ENCODE data around the gene LRRC49.
A peak's percentile ranks its signal among the peaks of the same experiment; 100 is the strongest.

Gene LRRC49

DNA sequence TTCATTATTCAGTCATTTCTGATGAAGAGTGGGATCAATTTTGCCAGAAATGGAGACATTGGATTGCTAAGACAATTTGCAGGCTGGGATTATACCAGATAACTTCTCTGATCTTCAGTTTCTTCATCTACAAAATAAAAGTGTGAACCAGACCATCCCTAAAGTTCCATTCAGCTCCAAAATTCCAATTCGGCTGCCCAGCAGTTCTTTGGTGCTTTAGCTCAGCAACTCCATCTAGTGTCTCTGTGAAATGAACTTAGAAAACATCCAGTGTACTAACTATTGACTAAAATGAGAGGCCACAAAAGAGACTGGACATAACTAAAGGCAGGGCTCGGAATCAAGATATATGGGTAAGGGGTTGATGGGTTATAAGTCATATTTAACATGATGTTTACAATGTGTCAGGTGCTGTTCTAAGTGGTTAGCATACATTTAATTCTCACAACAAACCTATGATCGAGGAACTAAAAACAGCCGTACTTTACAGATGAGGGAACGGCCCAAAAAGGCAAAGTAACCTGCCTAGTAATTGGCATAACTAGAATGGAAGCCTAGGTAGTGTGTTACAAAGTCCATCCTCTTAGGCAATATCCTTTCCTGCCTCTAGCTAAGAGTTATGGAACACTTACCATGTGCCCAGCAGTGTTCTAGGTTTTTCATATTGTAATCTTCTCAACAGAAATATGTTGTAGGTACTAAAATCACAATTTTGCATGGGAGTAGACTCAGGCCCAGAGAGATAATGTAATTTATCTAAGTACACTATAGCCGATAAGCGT is 17.4 kb upstream of the LRRC49 start:
- Histone ChIP-seq H3F3A (ENCODE audit: low read depth) (no peaks in the 10 kb centered on the region), H3K27me3 (ENCODE audit: insufficient read depth, low read length, poor library complexity, severe bottlenecking) (no peaks in the 10 kb centered on the region), H3K4me1 (ENCODE audit: insufficient read depth, low read length, poor library complexity, severe bottlenecking) (peaks cover 6% of the 10 kb centered on the region), H3K9ac (ENCODE audit: low read depth, low read length, poor library complexity, severe bottlenecking) (no peak overlapping the region), H3K79me2 (ENCODE audit: insufficient read depth, low read length) (no peaks in the 10 kb centered on the region), H3K36me3 (ENCODE audit: insufficient read depth, low read length) (no peaks in the 10 kb centered on the region), H4K20me1 (ENCODE audit: insufficient read depth, low read length, poor library complexity, severe bottlenecking) (no peaks in the 10 kb centered on the region), H3K4me3 (ENCODE audit: low read length, poor library complexity, severe bottlenecking) (no peak overlapping the region), H2AFZ (ENCODE audit: low read length) (no peak overlapping the region), H3K9me2 (replicated peaks; ENCODE audit: low read depth, low read length) (no peaks in the 10 kb centered on the region), H3K4me2 (ENCODE audit: low read depth, low read length, poor library complexity, severe bottlenecking) (no peak overlapping the region), H3K9me3 (ENCODE audit: insufficient read depth, low read depth, low read length) (no peaks in the 10 kb centered on the region)
- TF ChIP-seq EZH2phosphoT487 (IDR thresholded peaks at IDR 0.05; ENCODE audit: borderline replicate concordance), result no peak
- TF ChIP-seq, protein P1, sequence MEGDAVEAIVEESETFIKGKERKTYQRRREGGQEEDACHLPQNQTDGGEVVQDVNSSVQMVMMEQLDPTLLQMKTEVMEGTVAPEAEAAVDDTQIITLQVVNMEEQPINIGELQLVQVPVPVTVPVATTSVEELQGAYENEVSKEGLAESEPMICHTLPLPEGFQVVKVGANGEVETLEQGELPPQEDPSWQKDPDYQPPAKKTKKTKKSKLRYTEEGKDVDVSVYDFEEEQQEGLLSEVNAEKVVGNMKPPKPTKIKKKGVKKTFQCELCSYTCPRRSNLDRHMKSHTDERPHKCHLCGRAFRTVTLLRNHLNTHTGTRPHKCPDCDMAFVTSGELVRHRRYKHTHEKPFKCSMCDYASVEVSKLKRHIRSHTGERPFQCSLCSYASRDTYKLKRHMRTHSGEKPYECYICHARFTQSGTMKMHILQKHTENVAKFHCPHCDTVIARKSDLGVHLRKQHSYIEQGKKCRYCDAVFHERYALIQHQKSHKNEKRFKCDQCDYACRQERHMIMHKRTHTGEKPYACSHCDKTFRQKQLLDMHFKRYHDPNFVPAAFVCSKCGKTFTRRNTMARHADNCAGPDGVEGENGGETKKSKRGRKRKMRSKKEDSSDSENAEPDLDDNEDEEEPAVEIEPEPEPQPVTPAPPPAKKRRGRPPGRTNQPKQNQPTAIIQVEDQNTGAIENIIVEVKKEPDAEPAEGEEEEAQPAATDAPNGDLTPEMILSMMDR (conservative IDR thresholded peaks at IDR 0.05; ENCODE audit: low read length), result peak; percentile 58

DNA sequence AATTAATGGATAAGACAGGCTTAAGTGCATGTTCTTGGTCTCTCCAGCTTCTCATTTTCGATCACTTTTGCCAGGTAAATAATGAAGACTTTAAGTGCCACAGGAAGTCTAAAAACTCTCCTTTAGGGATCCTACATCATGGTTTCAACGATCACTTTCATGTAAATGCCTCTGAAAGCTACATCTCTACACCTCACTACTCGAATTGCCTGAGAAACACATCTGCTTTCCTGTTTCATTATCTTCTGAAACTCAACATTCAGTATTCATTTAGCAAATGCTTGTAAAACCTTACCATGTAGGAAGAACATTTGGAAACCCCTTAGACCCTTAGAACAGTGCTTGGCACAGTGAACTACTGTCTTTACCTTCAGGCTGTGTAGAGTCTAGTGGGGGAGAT is 16.6 kb upstream of the LRRC49 start:
- no peak overlapping the region for H3K4me3 ChIP-seq (ENCODE audit: low read length, poor library complexity, severe bottlenecking)
- H2AFZ ChIP-seq (ENCODE audit: low read length), result no peak overlapping the region
- TF ChIP-seq, protein P1 (conservative IDR thresholded peaks at IDR 0.05; ENCODE audit: low read length), result no peak
- TF ChIP-seq EZH2phosphoT487 (IDR thresholded peaks at IDR 0.05; ENCODE audit: borderline replicate concordance), result no peak
- no peak overlapping the region for H3K9ac ChIP-seq (ENCODE audit: low read depth, low read length, poor library complexity, severe bottlenecking)
- no peaks in the 10 kb centered on the region for H4K20me1 ChIP-seq (ENCODE audit: insufficient read depth, low read length, poor library complexity, severe bottlenecking)
- H3K9me2 ChIP-seq (replicated peaks; ENCODE audit: low read depth, low read length), result no peaks in the 10 kb centered on the region
- H3K36me3 ChIP-seq (ENCODE audit: insufficient read depth, low read length), result no peaks in the 10 kb centered on the region
- H3K79me2 ChIP-seq (ENCODE audit: insufficient read depth, low read length), result no peaks in the 10 kb centered on the region
- H3F3A ChIP-seq (ENCODE audit: low read depth), result no peaks in the 10 kb centered on the region
- H3K4me1 ChIP-seq (ENCODE audit: insufficient read depth, low read length, poor library complexity, severe bottlenecking), result no peaks in the 10 kb centered on the region
- H3K4me2 ChIP-seq (ENCODE audit: low read depth, low read length, poor library complexity, severe bottlenecking), result no peak overlapping the region
- no peaks in the 10 kb centered on the region for H3K27me3 ChIP-seq (ENCODE audit: insufficient read depth, low read length, poor library complexity, severe bottlenecking)
- no peaks in the 10 kb centered on the region for H3K9me3 ChIP-seq (ENCODE audit: insufficient read depth, low read depth, low read length)

DNA sequence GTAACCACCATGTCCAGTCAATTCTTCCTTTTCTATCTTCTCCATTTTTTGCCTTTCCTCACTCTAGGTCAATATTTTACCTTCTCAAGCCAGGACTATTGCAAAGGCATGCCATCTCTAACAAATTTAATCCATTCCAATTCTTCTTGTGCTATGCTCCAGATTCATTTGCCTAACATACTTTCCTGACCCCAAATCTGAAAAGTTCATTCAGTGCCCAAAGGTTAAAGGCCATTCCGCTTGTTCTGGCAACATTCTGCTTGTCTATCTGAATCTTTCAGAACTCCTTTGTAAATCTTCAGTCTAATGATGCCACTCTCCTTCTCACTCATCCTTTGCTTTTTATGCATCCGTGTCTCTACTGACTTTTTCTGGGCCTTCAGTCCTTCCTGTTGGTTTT is 15.9 kb upstream of the LRRC49 start:
- Histone ChIP-seq H4K20me1 (ENCODE audit: insufficient read depth, low read length, poor library complexity, severe bottlenecking) (no peaks in the 10 kb centered on the region), H3K79me2 (ENCODE audit: insufficient read depth, low read length) (no peaks in the 10 kb centered on the region), H3K9me3 (ENCODE audit: insufficient read depth, low read depth, low read length) (no peaks in the 10 kb centered on the region), H3K4me3 (ENCODE audit: low read length, poor library complexity, severe bottlenecking) (no peak overlapping the region), H3K27me3 (ENCODE audit: insufficient read depth, low read length, poor library complexity, severe bottlenecking) (no peaks in the 10 kb centered on the region), H3K36me3 (ENCODE audit: insufficient read depth, low read length) (no peaks in the 10 kb centered on the region), H3F3A (ENCODE audit: low read depth) (no peaks in the 10 kb centered on the region), H3K4me2 (ENCODE audit: low read depth, low read length, poor library complexity, severe bottlenecking) (no peak overlapping the region), H2AFZ (ENCODE audit: low read length) (0 out of 2 replicates have a peak overlapping the region, but pooled peaks have one; percentile 17), H3K4me1 (ENCODE audit: insufficient read depth, low read length, poor library complexity, severe bottlenecking) (no peaks in the 10 kb centered on the region), H3K9me2 (replicated peaks; ENCODE audit: low read depth, low read length) (no peaks in the 10 kb centered on the region), H3K9ac (ENCODE audit: low read depth, low read length, poor library complexity, severe bottlenecking) (no peak overlapping the region)
- TF ChIP-seq, protein P1 (conservative IDR thresholded peaks at IDR 0.05; ENCODE audit: low read length), result no peak
- no peak for TF ChIP-seq EZH2phosphoT487 (IDR thresholded peaks at IDR 0.05; ENCODE audit: borderline replicate concordance)

Measured in Loucy (cell line).